ENCODE measurements around the gene PUSL1.

PUSL1 gene

DNA sequence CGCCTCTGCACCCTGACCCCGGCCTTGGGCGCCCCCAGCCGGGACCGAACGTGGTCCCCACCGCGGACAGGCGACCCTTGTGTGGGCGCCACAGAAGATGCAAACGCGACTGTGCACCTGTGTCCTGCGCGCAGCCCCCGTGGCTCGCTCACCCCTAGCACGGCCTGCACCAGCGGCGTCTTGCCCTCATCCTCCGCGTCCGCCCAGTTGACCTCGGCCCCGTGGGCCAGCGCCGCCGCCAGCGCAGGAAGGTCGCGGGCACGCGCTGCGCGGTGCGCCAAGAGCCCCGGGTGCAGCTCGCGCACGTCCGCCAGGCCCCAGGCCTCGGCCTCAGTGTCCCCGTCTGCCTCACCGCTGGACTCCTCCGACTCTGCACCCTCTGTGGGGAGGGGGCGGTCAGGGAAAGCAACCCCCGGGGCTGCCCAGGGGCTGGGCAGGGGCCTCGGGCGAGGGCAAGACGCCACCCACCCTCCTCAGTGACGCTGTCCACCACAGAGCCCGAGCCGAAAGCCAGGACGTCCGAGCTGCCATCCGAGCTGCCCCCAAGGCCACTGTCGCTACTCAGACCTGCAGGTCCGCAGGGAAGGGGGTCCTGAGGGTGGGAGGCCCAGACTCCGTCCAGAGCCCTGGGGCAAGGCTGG lies 14.0 kb upstream of the PUSL1 start:
- Histone ChIP-seq H3K36me3 (ENCODE audit: control insufficient read depth in 5 of 5, insufficient read depth in 5 of 5, low read length in 5 of 5) (peaks cover 0 to 48% (median 29%) of the 10 kb centered on the region in 5 donors), H3K27ac (ENCODE audit: low read depth, low read length) (no peak overlapping the region), H3K27me3 (ENCODE audit: control insufficient read depth in 5 of 5, insufficient read depth in 4 of 5, low read length in 5 of 5) (peaks cover 0 to 3% (median 0%) of the 10 kb centered on the region in 5 donors), H3K9me3 (ENCODE audit: control insufficient read depth in 5 of 5, low read length in 5 of 5) (no peaks in the 10 kb centered on the region), H3K9ac (ENCODE audit: low read length in 5 of 5) (no peak overlapping the region), H3K4me3 (ENCODE audit: low read depth in 1 of 5, low read length in 5 of 5) (no peak overlapping the region), H3K4me1 (ENCODE audit: control insufficient read depth in 5 of 5, insufficient read depth in 5 of 5, low read length in 5 of 5) (peaks cover 0 to 11% (median 3%) of the 10 kb centered on the region in 5 donors)

DNA sequence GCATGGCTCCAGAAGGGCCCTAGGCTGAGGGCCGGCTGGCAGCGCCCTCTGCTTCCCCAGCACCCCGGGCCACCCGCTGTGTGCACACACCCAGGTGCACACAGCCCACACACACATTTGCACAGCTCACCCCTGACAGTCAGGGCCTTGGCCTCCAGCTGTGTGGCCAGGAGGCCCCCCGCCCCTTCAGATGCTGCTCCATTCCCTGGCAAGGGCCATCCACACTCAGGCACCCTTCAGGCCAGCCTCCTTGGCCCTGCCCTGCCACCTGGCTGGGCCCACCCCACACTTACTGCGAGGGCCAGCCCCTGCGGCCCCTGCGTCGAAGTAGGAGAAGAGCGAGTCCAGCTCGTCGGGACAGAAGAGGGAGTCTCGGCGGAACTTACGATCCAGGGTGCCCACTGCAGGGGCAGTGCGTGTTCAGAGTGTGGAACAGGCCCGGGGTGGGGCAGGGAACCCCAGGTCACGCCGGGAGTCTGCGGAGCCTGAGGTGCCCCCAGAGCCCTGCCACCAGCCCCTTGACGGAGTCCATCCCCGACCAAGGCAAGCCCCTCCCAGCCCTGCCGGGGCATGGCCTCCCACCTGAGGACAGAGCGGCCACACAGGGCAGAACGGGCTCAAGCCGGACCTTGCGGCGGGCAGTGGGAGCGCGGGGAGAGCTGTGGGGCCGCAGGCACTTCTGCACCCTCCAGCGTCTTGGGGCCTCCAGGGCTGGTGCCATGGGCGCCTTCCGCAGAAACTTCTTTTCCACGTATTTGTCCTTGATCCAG lies 13.1 kb upstream of the PUSL1 start:
- Histone ChIP-seq H3K4me3 (ENCODE audit: low read depth in 1 of 5, low read length in 5 of 5) (no peak overlapping the region), H3K9ac (ENCODE audit: low read length in 5 of 5) (no peak overlapping the region), H3K27ac (ENCODE audit: low read depth, low read length) (no peak overlapping the region), H3K27me3 (ENCODE audit: control insufficient read depth in 5 of 5, insufficient read depth in 4 of 5, low read length in 5 of 5) (peaks cover 0 to 2% (median 0%) of the 10 kb centered on the region in 5 donors), H3K36me3 (ENCODE audit: control insufficient read depth in 5 of 5, insufficient read depth in 5 of 5, low read length in 5 of 5) (peaks cover 0 to 53% (median 30%) of the 10 kb centered on the region in 5 donors), H3K9me3 (ENCODE audit: control insufficient read depth in 5 of 5, low read length in 5 of 5) (no peaks in the 10 kb centered on the region), H3K4me1 (ENCODE audit: control insufficient read depth in 5 of 5, insufficient read depth in 5 of 5, low read length in 5 of 5) (peaks cover 0 to 11% (median 3%) of the 10 kb centered on the region in 5 donors)

DNA sequence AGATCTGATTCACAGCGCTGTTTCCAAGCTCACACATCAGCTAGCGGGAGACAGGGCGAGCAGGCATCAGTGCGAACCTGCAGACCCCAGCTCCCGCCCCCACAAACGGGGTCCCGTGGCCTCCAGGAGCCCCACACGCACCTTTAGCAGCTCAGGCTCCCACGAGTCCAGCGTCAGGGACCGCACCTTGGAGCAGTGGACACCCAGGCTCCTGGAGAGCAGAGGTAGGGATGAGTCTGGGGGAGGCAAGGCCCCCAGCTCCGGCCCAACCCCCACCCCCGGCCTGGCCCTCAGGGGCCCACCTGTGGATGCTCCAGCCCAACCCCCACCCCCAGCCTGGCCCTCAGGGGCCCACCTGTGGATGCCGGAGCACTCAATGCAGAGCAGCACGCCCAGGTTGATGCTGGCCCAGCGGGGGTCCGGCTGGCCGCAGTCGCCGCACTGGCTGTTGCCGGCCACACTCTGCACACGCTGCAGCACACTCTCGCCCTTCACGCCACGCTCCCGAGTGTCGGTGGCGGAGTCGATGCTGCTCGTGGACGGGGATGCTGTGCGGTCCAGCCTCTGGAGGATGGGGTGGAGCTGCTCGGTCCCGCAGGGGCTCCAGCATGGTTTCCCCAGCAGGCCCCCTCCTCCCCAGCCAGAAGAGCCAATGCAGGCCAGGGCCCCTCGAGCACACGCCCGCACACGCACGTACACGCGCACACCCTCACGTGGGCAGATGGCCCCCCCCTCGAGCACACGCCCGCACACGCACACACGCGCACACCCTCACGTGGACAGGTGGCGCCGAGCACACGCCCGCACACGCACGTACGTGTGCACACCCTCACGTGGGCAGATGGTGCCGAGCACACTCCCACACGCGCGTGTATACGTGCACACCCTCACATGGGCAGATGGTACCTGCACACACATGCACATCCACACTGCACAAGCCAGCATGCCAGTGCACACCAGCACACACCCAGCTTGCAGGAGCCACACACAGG lies 12.0 kb upstream of the PUSL1 start:
- Histone ChIP-seq H3K4me3 (ENCODE audit: low read depth in 1 of 5, low read length in 5 of 5) (no peak overlapping the region), H3K4me1 (ENCODE audit: control insufficient read depth in 5 of 5, insufficient read depth in 5 of 5, low read length in 5 of 5) (peaks cover 0 to 6% (median under 1%) of the 10 kb centered on the region in 5 donors), H3K9me3 (ENCODE audit: control insufficient read depth in 5 of 5, low read length in 5 of 5) (no peaks in the 10 kb centered on the region), H3K27me3 (ENCODE audit: control insufficient read depth in 5 of 5, insufficient read depth in 4 of 5, low read length in 5 of 5) (no peaks in the 10 kb centered on the region), H3K36me3 (ENCODE audit: control insufficient read depth in 5 of 5, insufficient read depth in 5 of 5, low read length in 5 of 5) (peaks cover 0 to 53% (median 30%) of the 10 kb centered on the region in 5 donors), H3K9ac (ENCODE audit: low read length in 5 of 5) (no peak overlapping the region), H3K27ac (ENCODE audit: low read depth, low read length) (no peak overlapping the region)

DNA sequence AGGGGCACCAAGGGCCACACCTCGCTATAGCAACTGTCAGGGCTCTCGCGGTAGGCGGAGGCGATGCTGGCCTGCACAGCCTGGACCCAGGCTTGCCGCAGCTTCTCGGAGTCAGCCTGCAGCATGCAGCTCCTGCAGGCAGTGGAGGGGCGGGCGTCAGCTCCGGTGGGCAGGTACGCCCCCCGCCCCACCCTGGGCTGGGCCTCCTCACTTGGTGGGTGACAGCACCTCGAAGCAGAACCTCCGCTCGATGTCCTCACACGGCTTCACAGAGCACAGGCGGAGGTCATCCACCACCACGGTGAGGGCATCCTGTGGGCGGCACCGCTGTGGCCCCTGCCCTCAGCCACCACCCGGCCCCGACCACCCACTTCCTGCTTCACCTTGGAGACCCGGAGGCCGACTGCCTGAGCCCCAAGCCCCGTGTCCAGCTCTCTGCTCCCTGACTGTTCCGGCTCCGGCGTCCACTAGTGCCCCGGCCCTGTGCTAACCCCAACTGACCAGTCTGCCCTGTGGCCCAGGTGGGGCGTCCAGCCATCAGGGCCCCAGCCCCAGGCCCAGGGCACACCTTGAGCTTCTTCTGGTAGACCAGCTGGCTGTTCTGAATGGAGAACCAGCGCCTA lies 10.5 kb upstream of the PUSL1 start:
- Histone ChIP-seq H3K4me1 (ENCODE audit: control insufficient read depth in 5 of 5, insufficient read depth in 5 of 5, low read length in 5 of 5) (peaks cover 0 to 3% (median 0%) of the 10 kb centered on the region in 5 donors), H3K4me3 (ENCODE audit: low read depth in 1 of 5, low read length in 5 of 5) (no peak overlapping the region), H3K36me3 (ENCODE audit: control insufficient read depth in 5 of 5, insufficient read depth in 5 of 5, low read length in 5 of 5) (peaks cover 0 to 49% (median 30%) of the 10 kb centered on the region in 5 donors), H3K27me3 (ENCODE audit: control insufficient read depth in 5 of 5, insufficient read depth in 4 of 5, low read length in 5 of 5) (no peaks in the 10 kb centered on the region), H3K27ac (ENCODE audit: low read depth, low read length) (no peak overlapping the region), H3K9ac (ENCODE audit: low read length in 5 of 5) (no peak overlapping the region), H3K9me3 (ENCODE audit: control insufficient read depth in 5 of 5, low read length in 5 of 5) (no peaks in the 10 kb centered on the region)

GRCh38 chr1:1298861-1299685 lies 9.3 kb upstream of the PUSL1 start:
- H3K4me1 ChIP-seq (ENCODE audit: control insufficient read depth in 5 of 5, insufficient read depth in 5 of 5, low read length in 5 of 5) = peaks cover 0 to 8% (median 7%) of the 10 kb centered on the region in 5 donors
- peaks cover 0 to 45% (median 30%) of the 10 kb centered on the region in 5 donors for H3K36me3 ChIP-seq (ENCODE audit: control insufficient read depth in 5 of 5, insufficient read depth in 5 of 5, low read length in 5 of 5)
- no peak overlapping the region for H3K9ac ChIP-seq (ENCODE audit: low read length in 5 of 5)
- H3K27ac ChIP-seq (ENCODE audit: low read depth, low read length) = no peak overlapping the region
- no peaks in the 10 kb centered on the region for H3K27me3 ChIP-seq (ENCODE audit: control insufficient read depth in 5 of 5, insufficient read depth in 4 of 5, low read length in 5 of 5)
- no peaks in the 10 kb centered on the region for H3K9me3 ChIP-seq (ENCODE audit: control insufficient read depth in 5 of 5, low read length in 5 of 5)
- no peak overlapping the region for H3K4me3 ChIP-seq (ENCODE audit: low read depth in 1 of 5, low read length in 5 of 5)

GRCh38 chr1:1299686-1300351 lies 8.6 kb upstream of the PUSL1 start:
- Histone ChIP-seq H3K9ac (ENCODE audit: low read length in 5 of 5) (no peak overlapping the region), H3K4me1 (ENCODE audit: control insufficient read depth in 5 of 5, insufficient read depth in 5 of 5, low read length in 5 of 5) (peaks cover 0 to 16% (median 15%) of the 10 kb centered on the region in 5 donors), H3K9me3 (ENCODE audit: control insufficient read depth in 5 of 5, low read length in 5 of 5) (no peaks in the 10 kb centered on the region), H3K27me3 (ENCODE audit: control insufficient read depth in 5 of 5, insufficient read depth in 4 of 5, low read length in 5 of 5) (no peaks in the 10 kb centered on the region), H3K27ac (ENCODE audit: low read depth, low read length) (no peak overlapping the region), H3K36me3 (ENCODE audit: control insufficient read depth in 5 of 5, insufficient read depth in 5 of 5, low read length in 5 of 5) (peaks cover 0 to 38% (median 30%) of the 10 kb centered on the region in 5 donors), H3K4me3 (ENCODE audit: low read depth in 1 of 5, low read length in 5 of 5) (no peak overlapping the region)

- H3K4me3 ChIP-seq (ENCODE audit: low read depth in 1 of 5, low read length in 5 of 5) = no peak overlapping the region
- no peaks in the 10 kb centered on the region for H3K27me3 ChIP-seq (ENCODE audit: control insufficient read depth in 5 of 5, insufficient read depth in 4 of 5, low read length in 5 of 5)
- no peak overlapping the region for H3K9ac ChIP-seq (ENCODE audit: low read length in 5 of 5)
- no peaks in the 10 kb centered on the region for H3K9me3 ChIP-seq (ENCODE audit: control insufficient read depth in 5 of 5, low read length in 5 of 5)
- H3K4me1 ChIP-seq (ENCODE audit: control insufficient read depth in 5 of 5, insufficient read depth in 5 of 5, low read length in 5 of 5) = peaks cover 0 to 21% (median 20%) of the 10 kb centered on the region in 5 donors
- H3K27ac ChIP-seq (ENCODE audit: low read depth, low read length) = no peak overlapping the region
- H3K36me3 ChIP-seq (ENCODE audit: control insufficient read depth in 5 of 5, insufficient read depth in 5 of 5, low read length in 5 of 5) = peaks cover 0 to 32% (median 26%) of the 10 kb centered on the region in 5 donors
These were observed 8.1 kb upstream of the PUSL1 start for GRCh38 chr1:1300352-1300739.

DNA sequence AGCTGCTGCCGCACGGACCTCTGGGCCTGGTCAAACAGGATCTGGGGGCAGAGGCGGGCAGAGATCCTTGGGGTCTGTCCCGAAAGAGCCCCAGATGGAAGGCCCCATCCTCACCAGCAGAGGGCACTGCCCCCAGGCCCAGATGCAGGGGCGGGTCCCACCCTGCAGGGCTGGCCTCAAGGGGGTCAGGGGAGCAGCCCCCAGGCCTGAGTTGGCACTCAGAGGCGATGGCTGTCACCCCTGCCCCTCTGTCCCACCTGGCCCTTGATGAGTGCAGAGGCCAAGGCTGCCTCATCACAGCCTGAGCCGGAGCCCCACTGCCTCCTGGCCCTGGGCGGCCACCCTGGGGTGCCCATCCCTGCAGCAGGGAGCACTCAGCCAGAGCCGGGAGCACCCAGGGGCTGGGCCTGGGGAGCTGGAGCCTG lies 6.4 kb upstream of the PUSL1 start:
- Histone ChIP-seq H3K27me3 (ENCODE audit: control insufficient read depth in 5 of 5, insufficient read depth in 4 of 5, low read length in 5 of 5) (no peaks in the 10 kb centered on the region), H3K9me3 (ENCODE audit: control insufficient read depth in 5 of 5, low read length in 5 of 5) (no peaks in the 10 kb centered on the region), H3K9ac (ENCODE audit: low read length in 5 of 5) (no peak overlapping the region), H3K4me3 (ENCODE audit: low read depth in 1 of 5, low read length in 5 of 5) (no peak overlapping the region), H3K36me3 (ENCODE audit: control insufficient read depth in 5 of 5, insufficient read depth in 5 of 5, low read length in 5 of 5) (peaks cover 0 to 16% (median 12%) of the 10 kb centered on the region in 5 donors), H3K27ac (ENCODE audit: low read depth, low read length) (no peak overlapping the region), H3K4me1 (ENCODE audit: control insufficient read depth in 5 of 5, insufficient read depth in 5 of 5, low read length in 5 of 5) (peaks cover 5 to 38% (median 37%) of the 10 kb centered on the region in 5 donors)

Measured in subcutaneous abdominal adipose tissue (tissue), 5 donors.